Measurements from ENCODE around the gene CCM2L.
A peak's percentile ranks its signal among the peaks of the same experiment; 100 is the strongest.
"Not testable (repeated sequence)": the region's sequence is repeated elsewhere in the genome, so short reads cannot be mapped to it uniquely, and the experiment has no call there.

Gene CCM2L

GRCh38 chr20:32031007-32031958 lies 21.0 kb downstream of the CCM2L start:
- peak in 3 of 4 experiments; percentile 17 to 43 (median 42) for DNase-seq

GRCh38 chr20:32033316-32033715 lies 23.1 kb downstream of the CCM2L start:
- no peak for DNase-seq

GRCh38 chr20:32033721-32034120 lies 23.5 kb downstream of the CCM2L start:
- DNase-seq, result not testable (repeated sequence)

- no peak for DNase-seq
Measured at GRCh38 chr20:32034581-32035425, 24.6 kb downstream of the CCM2L start.

GRCh38 chr20:32035426-32035779 lies 25.2 kb downstream of the CCM2L start:
- DNase-seq, result no peak

GRCh38 chr20:32036252-32036651 lies 26.0 kb downstream of the CCM2L start:
- no peak for DNase-seq

- DNase-seq, result no peak
Measured at GRCh38 chr20:32036716-32037485, 26.7 kb downstream of the CCM2L start.

GRCh38 chr20:32037929-32038328 lies 27.7 kb downstream of the CCM2L start:
- no peak for DNase-seq

GRCh38 chr20:32040142-32040953 lies 30.1 kb downstream of the CCM2L start:
- DNase-seq, result no peak

GRCh38 chr20:32045999-32046398 lies 35.8 kb downstream of the CCM2L start:
- no peak for DNase-seq

- DNase-seq, result no peak
Measured at GRCh38 chr20:32050324-32050841, 40.1 kb downstream of the CCM2L start.

- no peak for DNase-seq
Measured at GRCh38 chr20:32050851-32051556, 40.8 kb downstream of the CCM2L start.

- DNase-seq, result no peak
Measured at GRCh38 chr20:32051720-32052089, 41.5 kb downstream of the CCM2L start.

- DNase-seq, result no peak
Measured at GRCh38 chr20:32052090-32052777, 42.0 kb downstream of the CCM2L start, which contains the start of gene HCK. Gene HCK (plus strand): TSS chr20:32052242.

- no peak for DNase-seq
Measured at GRCh38 chr20:32052778-32053362, 42.6 kb downstream of the CCM2L start.

- DNase-seq, result no peak
Measured at GRCh38 chr20:32053648-32054047, 43.4 kb downstream of the CCM2L start.

- no peak for DNase-seq
Measured at GRCh38 chr20:32056708-32057483, 46.7 kb downstream of the CCM2L start.

- DNase-seq, result no peak
Measured at GRCh38 chr20:32057656-32058184, 47.5 kb downstream of the CCM2L start.

- no peak for DNase-seq
Measured at GRCh38 chr20:32059189-32059588, 49.0 kb downstream of the CCM2L start.

All from activated CD4-positive, CD25-positive, alpha-beta regulatory T cell (primary cell).